ENCODE data around the gene ATG3. TPM values are rescaled to one million over a fixed set of nuclear protein-coding genes. Genes with fewer than 3 reads are reported as not detected.

Gene ATG3
- total RNA-seq, 1 experiment from 2014 or later: 60.1 TPM

DNA sequence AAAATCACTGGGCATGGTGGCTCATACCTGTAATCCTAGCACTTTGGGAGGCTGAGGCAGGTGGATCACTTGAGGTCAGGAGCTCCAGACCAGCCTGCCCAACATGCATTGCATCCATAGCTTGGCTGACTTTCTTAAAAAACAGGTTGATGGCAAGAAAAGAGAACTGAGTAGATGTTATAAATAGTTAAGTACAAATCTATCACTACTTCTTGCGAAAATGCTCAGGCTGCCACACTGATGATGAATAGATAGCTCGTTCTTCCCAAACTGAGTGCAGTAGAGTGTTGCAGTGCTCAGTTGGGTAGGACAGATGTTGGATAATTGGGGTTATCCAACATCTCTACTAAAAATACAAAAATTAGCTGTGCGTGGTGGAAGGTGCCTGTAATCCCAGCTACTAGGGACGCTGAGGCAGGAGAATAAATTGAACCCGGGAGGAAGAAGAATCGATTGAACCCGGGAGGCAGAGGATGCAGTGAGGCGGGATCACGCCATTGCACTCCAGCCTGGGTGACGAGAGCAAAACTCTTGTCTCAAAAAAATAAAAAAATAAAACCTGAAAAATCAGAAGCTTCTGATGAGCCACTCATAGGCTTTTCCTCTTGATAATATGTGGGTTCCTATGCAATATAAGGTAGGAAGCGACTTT is 63.7 kb downstream of the ATG3 start:
- TF ChIP-seq, protein P1, sequence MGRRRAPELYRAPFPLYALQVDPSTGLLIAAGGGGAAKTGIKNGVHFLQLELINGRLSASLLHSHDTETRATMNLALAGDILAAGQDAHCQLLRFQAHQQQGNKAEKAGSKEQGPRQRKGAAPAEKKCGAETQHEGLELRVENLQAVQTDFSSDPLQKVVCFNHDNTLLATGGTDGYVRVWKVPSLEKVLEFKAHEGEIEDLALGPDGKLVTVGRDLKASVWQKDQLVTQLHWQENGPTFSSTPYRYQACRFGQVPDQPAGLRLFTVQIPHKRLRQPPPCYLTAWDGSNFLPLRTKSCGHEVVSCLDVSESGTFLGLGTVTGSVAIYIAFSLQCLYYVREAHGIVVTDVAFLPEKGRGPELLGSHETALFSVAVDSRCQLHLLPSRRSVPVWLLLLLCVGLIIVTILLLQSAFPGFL (CRISPR knock-in tag; IDR thresholded peaks at IDR 0.05; ENCODE audit: borderline replicate concordance): no peak
- TF ChIP-seq MXD4 (CRISPR knock-in tag; IDR thresholded peaks at IDR 0.05; ENCODE audit: borderline replicate concordance) (no peak), ZNF263 (CRISPR knock-in tag; IDR thresholded peaks at IDR 0.05; ENCODE audit: low read depth) (no peak), ATF1 (CRISPR knock-in tag; IDR thresholded peaks at IDR 0.05) (no peak), NR1H2 (CRISPR knock-in tag; IDR thresholded peaks at IDR 0.05) (no peak), EMX1 (CRISPR knock-in tag; IDR thresholded peaks at IDR 0.05) (no peak), NR3C1 (CRISPR knock-in tag; conservative IDR thresholded peaks at IDR 0.05; ENCODE audit: low read depth) (no peak), ETV6 (CRISPR knock-in tag; IDR thresholded peaks at IDR 0.05) (no peak), ZNF416 (CRISPR knock-in tag; IDR thresholded peaks at IDR 0.05) (no peak), HMGA2 (CRISPR knock-in tag; IDR thresholded peaks at IDR 0.05) (no peak), KAT7 (CRISPR knock-in tag; IDR thresholded peaks at IDR 0.05; ENCODE audit: borderline replicate concordance) (no peak), ZNF396 (CRISPR knock-in tag; IDR thresholded peaks at IDR 0.05; ENCODE audit: borderline replicate concordance) (no peak), ZNF671 (CRISPR knock-in tag; IDR thresholded peaks at IDR 0.05) (no peak)
- TF ChIP-seq, protein P2, sequence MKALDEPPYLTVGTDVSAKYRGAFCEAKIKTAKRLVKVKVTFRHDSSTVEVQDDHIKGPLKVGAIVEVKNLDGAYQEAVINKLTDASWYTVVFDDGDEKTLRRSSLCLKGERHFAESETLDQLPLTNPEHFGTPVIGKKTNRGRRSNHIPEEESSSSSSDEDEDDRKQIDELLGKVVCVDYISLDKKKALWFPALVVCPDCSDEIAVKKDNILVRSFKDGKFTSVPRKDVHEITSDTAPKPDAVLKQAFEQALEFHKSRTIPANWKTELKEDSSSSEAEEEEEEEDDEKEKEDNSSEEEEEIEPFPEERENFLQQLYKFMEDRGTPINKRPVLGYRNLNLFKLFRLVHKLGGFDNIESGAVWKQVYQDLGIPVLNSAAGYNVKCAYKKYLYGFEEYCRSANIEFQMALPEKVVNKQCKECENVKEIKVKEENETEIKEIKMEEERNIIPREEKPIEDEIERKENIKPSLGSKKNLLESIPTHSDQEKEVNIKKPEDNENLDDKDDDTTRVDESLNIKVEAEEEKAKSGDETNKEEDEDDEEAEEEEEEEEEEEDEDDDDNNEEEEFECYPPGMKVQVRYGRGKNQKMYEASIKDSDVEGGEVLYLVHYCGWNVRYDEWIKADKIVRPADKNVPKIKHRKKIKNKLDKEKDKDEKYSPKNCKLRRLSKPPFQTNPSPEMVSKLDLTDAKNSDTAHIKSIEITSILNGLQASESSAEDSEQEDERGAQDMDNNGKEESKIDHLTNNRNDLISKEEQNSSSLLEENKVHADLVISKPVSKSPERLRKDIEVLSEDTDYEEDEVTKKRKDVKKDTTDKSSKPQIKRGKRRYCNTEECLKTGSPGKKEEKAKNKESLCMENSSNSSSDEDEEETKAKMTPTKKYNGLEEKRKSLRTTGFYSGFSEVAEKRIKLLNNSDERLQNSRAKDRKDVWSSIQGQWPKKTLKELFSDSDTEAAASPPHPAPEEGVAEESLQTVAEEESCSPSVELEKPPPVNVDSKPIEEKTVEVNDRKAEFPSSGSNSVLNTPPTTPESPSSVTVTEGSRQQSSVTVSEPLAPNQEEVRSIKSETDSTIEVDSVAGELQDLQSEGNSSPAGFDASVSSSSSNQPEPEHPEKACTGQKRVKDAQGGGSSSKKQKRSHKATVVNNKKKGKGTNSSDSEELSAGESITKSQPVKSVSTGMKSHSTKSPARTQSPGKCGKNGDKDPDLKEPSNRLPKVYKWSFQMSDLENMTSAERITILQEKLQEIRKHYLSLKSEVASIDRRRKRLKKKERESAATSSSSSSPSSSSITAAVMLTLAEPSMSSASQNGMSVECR (CRISPR knock-in tag; IDR thresholded peaks at IDR 0.05; ENCODE audit: borderline replicate concordance): no peak
- TF ChIP-seq, protein P3, sequence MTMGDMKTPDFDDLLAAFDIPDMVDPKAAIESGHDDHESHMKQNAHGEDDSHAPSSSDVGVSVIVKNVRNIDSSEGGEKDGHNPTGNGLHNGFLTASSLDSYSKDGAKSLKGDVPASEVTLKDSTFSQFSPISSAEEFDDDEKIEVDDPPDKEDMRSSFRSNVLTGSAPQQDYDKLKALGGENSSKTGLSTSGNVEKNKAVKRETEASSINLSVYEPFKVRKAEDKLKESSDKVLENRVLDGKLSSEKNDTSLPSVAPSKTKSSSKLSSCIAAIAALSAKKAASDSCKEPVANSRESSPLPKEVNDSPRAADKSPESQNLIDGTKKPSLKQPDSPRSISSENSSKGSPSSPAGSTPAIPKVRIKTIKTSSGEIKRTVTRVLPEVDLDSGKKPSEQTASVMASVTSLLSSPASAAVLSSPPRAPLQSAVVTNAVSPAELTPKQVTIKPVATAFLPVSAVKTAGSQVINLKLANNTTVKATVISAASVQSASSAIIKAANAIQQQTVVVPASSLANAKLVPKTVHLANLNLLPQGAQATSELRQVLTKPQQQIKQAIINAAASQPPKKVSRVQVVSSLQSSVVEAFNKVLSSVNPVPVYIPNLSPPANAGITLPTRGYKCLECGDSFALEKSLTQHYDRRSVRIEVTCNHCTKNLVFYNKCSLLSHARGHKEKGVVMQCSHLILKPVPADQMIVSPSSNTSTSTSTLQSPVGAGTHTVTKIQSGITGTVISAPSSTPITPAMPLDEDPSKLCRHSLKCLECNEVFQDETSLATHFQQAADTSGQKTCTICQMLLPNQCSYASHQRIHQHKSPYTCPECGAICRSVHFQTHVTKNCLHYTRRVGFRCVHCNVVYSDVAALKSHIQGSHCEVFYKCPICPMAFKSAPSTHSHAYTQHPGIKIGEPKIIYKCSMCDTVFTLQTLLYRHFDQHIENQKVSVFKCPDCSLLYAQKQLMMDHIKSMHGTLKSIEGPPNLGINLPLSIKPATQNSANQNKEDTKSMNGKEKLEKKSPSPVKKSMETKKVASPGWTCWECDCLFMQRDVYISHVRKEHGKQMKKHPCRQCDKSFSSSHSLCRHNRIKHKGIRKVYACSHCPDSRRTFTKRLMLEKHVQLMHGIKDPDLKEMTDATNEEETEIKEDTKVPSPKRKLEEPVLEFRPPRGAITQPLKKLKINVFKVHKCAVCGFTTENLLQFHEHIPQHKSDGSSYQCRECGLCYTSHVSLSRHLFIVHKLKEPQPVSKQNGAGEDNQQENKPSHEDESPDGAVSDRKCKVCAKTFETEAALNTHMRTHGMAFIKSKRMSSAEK (CRISPR knock-in tag; IDR thresholded peaks at IDR 0.05; ENCODE audit: borderline replicate concordance): no peak
- TF ChIP-seq, protein P4, sequence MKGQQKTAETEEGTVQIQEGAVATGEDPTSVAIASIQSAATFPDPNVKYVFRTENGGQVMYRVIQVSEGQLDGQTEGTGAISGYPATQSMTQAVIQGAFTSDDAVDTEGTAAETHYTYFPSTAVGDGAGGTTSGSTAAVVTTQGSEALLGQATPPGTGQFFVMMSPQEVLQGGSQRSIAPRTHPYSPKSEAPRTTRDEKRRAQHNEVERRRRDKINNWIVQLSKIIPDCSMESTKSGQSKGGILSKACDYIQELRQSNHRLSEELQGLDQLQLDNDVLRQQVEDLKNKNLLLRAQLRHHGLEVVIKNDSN (CRISPR knock-in tag; IDR thresholded peaks at IDR 0.05): no peak
- ChIA-PET CTCF (interaction anchor here (0.6 to 1.4 kb wide), 3 partner anchors 22 to 386 kb away, joined by 3 to 5 read pairs (median 3); no protein-coding TSS in a partner anchor), POLR2A (interaction anchor here (0.8 kb wide), 1 partner anchor 11 kb away, joined by 3 read pairs; no protein-coding TSS in a partner anchor)
- DNase-seq (ENCODE audit: low spot score) (no peak), ATAC-seq (no peak)
- H3K9me3 Mint-ChIP-seq: peaks cover 10% of the 10 kb centered on the region
- peaks cover 1% of the 10 kb centered on the region for H3K4me1 Mint-ChIP-seq
- H3K36me3 Mint-ChIP-seq: peaks cover 5% of the 10 kb centered on the region; the same call in 1 of the 2 replicates
- peaks cover 1% of the 10 kb centered on the region for H3K27me3 Mint-ChIP-seq (ENCODE audit: low read depth)
- H3K4me3 Mint-ChIP-seq: no peak overlapping the region
- H3K27ac Mint-ChIP-seq: no peak overlapping the region
